Dendritic cell treated with granulocyte-macrophage colony-stimulating factor and Interleukin-4, amounts not matched to agents 40 ng/mL and 50 ng/mL, for 4 days (primary cell): Measurements from ENCODE around the gene SLC9A7.
A peak's percentile ranks its signal among the peaks of the same experiment; 100 is the strongest.

Source experiments
- H3K27ac Mint-ChIP-seq: one replicate; pipeline ENCODE4 v1.8.0; 2022; ENCODE audit warnings: mild to moderate bottlenecking, mixed read lengths
- H3K27me3 Mint-ChIP-seq: one replicate; pipeline ENCODE4 v1.8.0; 2022; ENCODE audit warnings: mild to moderate bottlenecking, mixed read lengths
- H3K36me3 Mint-ChIP-seq: one replicate; pipeline ENCODE4 v1.8.0; 2022; ENCODE audit warnings: low read depth, mixed read lengths
- H3K4me1 Mint-ChIP-seq: one replicate; pipeline ENCODE4 v1.8.0; 2022; ENCODE audit warnings: low read depth, mixed read lengths
- H3K4me3 Mint-ChIP-seq: one replicate; pipeline ENCODE4 v1.8.0; 2022; ENCODE audit warnings: mild to moderate bottlenecking, moderate library complexity, mixed read lengths
- H3K9me3 Mint-ChIP-seq: one replicate; pipeline ENCODE4 v1.8.0; 2022; ENCODE audit warnings: mixed read lengths
- intact Hi-C: fragments of 100-400 bp; cut with micrococcal nuclease; formaldehyde crosslinking; loops from one replicate; pipeline ENCODE4 v1.15.0; 2022

Gene SLC9A7

DNA sequence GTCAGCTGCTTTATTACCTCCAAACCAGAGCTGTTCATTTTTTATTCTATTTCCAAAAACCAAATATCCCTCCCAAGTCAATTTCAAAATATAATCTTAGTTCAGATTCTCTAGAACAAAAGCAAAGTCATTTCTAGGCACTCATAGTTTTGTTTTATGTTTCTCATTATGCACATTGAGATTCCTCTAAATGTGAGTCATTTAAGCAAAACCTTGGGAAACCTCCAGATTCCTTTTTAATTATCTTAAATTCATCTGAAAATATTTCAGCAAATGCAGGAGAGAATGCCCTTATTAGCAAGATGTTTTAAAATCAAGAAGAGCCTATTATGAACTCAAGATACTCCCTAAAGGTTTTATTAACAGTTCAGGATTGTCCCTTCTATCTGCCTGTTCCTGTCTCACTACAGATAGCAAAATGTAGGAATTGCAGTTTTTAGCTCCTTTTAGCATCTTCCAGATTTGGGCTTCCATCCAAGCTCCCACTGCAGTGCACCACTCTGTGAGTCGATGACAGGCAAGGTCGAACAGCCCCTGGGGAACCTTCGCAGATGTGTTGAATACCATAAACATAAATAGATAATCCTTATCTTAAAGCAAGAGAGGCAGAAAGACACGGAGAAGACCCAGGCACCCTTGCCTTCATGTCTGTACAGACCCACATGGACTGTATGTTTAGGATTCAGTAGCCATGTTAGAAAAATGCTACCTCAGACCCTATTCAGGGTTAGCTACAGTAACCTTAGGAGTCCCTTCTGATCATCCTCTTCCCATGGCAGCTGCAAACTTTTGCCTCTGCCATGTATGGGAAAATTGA, 11.3 kb upstream of the SLC9A7 start:
- Mint-ChIP-seq H3K27ac (no peak overlapping the region), H3K9me3 (no peaks in the 10 kb centered on the region), H3K36me3 (no peaks in the 10 kb centered on the region), H3K4me1 (no peaks in the 10 kb centered on the region), H3K4me3 (no peak overlapping the region), H3K27me3 (no peaks in the 10 kb centered on the region)
- intact Hi-C loops = no loop called here

DNA sequence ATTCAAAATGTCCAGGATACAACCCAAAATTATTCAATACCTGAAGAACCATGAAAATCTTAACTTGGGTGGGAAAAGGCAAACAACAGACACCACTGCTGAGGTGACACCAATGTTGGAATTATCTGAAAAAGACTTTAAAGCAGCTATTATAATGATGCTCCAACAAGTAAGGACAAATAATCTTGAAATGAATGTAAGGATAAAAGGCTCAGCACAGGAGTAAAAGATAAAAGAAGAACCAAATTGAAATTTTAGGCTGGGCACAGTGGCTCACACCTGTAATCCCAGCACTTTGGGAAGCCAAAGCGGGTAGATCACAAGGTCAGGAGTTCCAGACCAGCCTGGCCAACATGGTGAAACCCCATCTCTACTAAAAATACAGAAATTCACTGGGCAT, 4.0 kb upstream of the SLC9A7 start:
- Mint-ChIP-seq H3K27me3 (peaks cover 4% of the 10 kb centered on the region), H3K4me3 (no peak overlapping the region)

DNA sequence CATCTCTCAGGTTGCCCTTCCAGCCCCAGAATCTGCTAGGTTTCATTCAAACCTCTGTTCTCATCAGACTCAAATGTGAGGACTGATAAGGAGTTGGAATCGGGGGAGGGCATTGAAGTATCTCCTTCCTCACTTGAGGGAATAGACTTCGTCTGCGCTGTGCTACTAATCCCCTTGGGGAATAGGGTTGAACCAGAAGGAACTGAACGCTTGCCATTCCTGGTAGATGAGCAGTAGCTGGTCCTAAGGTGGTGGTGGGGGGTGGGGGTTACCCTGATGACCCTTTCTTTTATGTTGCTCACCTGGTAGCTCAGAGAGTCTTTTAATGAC, 692 bp upstream of the SLC9A7 start:
- intact Hi-C loops = loop anchor here (1.0 to 5.0 kb wide), 2 partner anchors 37 to 202 kb away; no protein-coding TSS in a partner anchor
- Mint-ChIP-seq H3K27me3 (peaks cover 5% of the 10 kb centered on the region), H3K4me3 (peak overlapping the region; percentile 76), H3K36me3 (no peaks in the 10 kb centered on the region), H3K4me1 (peaks cover 22% of the 10 kb centered on the region), H3K9me3 (no peaks in the 10 kb centered on the region), H3K27ac (peak overlapping the region; percentile 37)

More for the DNA sequence above, 4.0 kb upstream of the SLC9A7 start:
- Mint-ChIP-seq H3K36me3 (no peaks in the 10 kb centered on the region), H3K27ac (no peak overlapping the region), H3K4me1 (peaks cover 13% of the 10 kb centered on the region), H3K9me3 (no peaks in the 10 kb centered on the region)
- intact Hi-C loops = no loop called here

DNA sequence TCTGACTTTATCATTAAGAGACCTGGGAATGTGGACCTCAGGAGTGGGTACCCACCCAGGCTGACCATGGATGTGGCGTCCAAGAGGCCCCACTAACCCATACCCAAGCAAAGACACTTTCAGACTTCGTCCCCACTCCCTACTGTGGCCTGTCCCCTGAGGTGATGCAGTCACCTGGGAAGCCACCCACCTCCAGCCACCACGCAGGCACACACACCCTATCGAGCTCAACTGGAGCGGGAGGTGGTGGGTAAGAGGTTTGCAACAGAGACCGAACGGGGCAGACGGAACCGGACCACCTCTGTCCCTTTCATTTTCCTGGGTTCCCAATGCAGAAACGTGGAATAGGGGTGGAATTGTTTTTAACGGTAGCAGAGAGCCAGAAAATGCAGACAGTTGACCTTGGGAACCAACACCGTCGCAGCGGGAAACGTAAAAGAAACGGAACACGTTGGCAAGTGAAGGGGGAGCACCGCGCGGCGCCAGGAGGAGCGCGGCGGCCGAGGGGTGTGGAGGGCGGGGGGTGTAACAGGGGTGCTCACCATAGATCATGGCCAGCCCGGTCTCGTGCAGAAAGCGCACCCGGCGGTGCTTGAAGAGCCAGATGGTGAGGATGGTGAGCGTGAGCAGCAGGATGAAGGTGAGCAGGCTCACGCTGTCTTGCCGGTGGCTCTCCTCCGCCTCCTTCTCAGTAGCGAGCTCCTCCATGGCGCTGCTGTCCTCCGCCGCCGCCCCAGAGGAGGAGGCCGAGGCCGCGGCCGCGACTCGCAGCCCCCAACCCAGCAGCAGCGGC, 559 bp downstream of the SLC9A7 start:
- H3K4me3 Mint-ChIP-seq = peak overlapping the region; percentile 75
- intact Hi-C loops = loop anchor here (5.0 kb wide), 1 partner anchor 201 kb away; no protein-coding TSS in a partner anchor
- no peaks in the 10 kb centered on the region for H3K9me3 Mint-ChIP-seq
- H3K36me3 Mint-ChIP-seq = no peaks in the 10 kb centered on the region
- H3K27ac Mint-ChIP-seq = peak overlapping the region; percentile 55
- H3K27me3 Mint-ChIP-seq = peaks cover 5% of the 10 kb centered on the region
- H3K4me1 Mint-ChIP-seq = peaks cover 26% of the 10 kb centered on the region

DNA sequence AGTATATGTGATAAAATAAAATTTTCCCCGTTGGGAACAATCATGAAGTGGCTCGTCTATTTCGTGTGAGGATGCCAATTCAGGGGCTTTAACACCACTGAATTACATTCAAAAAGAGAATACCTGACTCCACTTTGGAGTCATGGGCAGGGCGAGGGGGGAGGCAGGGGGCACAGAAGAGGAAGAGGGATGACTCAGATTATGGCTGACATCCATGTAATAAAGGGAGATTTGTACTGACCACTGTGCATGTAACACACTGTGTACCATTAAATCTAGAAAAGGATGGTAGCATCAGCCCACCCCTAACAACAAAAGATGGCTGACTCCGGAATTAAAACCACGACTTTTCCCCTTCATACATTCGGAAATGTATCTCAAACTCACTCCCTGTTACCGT, 1.3 kb downstream of the SLC9A7 start:
- intact Hi-C loops = loop anchor here (5.0 kb wide), 1 partner anchor 200 kb away; no protein-coding TSS in a partner anchor
- Mint-ChIP-seq H3K4me3 (peak overlapping the region; percentile 75), H3K4me1 (peaks cover 26% of the 10 kb centered on the region), H3K27me3 (peaks cover 5% of the 10 kb centered on the region), H3K9me3 (no peaks in the 10 kb centered on the region), H3K36me3 (no peaks in the 10 kb centered on the region), H3K27ac (peak overlapping the region; percentile 55)

DNA sequence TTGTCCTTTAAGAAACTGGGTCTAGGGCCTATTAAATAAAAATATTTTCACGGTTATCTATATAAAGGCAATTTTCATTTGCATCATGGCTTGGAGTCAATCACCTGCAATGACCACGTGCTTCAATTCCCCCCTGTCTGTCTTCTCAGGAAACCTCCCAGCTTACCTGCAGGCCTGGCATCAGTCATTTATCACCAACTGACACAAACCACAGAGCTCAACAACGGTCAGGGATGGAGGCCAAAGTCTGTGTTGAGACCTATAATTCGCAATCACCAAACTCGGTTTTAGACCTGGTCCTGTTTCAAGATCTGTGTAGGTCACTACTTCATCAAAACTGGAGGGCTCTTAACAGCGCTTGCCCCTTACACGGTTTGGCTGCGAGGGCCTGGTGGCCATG, 1.9 kb downstream of the SLC9A7 start:
- H3K4me1 Mint-ChIP-seq = peaks cover 26% of the 10 kb centered on the region
- no peaks in the 10 kb centered on the region for H3K36me3 Mint-ChIP-seq
- H3K4me3 Mint-ChIP-seq = no peak overlapping the region
- H3K9me3 Mint-ChIP-seq = no peaks in the 10 kb centered on the region
- no peak overlapping the region for H3K27ac Mint-ChIP-seq
- intact Hi-C loops = loop anchor here (5.0 kb wide), 1 partner anchor 200 kb away; no protein-coding TSS in a partner anchor
- peaks cover 5% of the 10 kb centered on the region for H3K27me3 Mint-ChIP-seq

DNA sequence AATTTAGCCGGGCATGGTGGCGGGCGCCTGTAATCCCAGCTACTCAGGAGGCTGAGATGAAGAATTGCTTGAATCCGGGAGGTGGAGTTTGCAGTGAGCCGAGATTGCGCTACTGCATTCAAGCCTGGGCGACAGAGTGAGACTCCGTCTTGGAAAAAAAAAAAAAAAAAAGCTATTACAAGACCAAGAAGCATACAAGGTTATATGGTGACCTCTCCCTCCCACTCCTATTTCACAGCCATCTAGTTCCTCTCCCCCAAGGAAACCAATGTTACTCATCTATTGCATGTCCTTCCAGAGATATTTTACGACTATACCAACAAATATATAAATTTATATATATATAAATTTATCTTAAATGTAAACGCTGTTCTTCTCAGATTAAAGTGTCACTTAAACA, 3.2 kb downstream of the SLC9A7 start:
- no peaks in the 10 kb centered on the region for H3K9me3 Mint-ChIP-seq
- peaks cover 26% of the 10 kb centered on the region for H3K4me1 Mint-ChIP-seq
- no peak overlapping the region for H3K4me3 Mint-ChIP-seq
- H3K36me3 Mint-ChIP-seq = no peaks in the 10 kb centered on the region
- intact Hi-C loops = loop anchor here (5.0 kb wide), 1 partner anchor 198 kb away; no protein-coding TSS in a partner anchor
- H3K27me3 Mint-ChIP-seq = peaks cover 5% of the 10 kb centered on the region
- no peak overlapping the region for H3K27ac Mint-ChIP-seq

DNA sequence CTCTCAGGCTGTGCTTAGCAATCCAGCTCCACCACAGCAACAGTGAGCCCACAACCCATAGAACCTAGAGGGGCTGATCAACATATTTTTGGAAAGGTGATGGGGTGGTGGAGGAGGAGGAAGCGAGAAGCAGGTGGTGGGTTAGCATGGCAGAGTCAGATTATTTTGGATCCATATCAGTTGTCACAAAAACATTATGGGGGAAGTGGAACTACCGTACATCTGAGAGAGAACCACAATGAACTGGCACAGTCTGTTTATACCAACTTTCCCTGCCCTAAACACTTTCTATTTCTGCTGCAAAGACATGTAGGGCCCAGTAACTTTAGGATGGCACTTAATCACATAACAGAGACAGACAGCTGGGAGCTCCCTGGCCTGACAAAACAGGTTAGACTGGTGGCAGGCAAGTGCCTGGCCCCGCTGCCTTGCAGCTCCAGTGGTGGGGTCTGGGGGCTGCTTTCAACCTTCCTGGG, 4.3 kb downstream of the SLC9A7 start:
- Mint-ChIP-seq H3K4me3 (peak overlapping the region; percentile 11), H3K4me1 (peaks cover 24% of the 10 kb centered on the region), H3K27me3 (peaks cover 5% of the 10 kb centered on the region), H3K36me3 (no peaks in the 10 kb centered on the region), H3K27ac (no peak overlapping the region), H3K9me3 (no peaks in the 10 kb centered on the region)
- intact Hi-C loops = loop anchor here (5.0 kb wide), 1 partner anchor 197 kb away; no protein-coding TSS in a partner anchor

DNA sequence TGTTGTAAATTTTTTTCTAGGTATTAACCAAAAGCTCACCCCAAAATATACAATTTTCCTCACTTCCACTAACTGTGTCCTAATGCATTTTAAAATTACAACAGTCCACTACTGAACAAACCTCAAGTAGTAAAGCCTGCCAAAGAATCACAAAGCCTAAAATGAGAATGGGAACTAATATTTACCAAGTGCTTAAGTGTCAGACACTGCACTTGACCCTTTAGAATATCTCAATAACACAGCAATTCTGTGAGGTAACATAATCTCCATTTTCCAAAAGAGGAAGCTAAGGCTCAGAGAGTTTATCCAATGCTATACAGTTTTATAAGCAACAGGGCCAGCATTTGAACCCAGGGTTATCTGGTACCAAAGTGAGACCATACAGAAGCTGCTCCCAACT, 4.9 kb downstream of the SLC9A7 start:
- intact Hi-C loops = no loop called here
- no peak overlapping the region for H3K4me3 Mint-ChIP-seq
- peaks cover 20% of the 10 kb centered on the region for H3K4me1 Mint-ChIP-seq
- no peaks in the 10 kb centered on the region for H3K9me3 Mint-ChIP-seq
- peaks cover 5% of the 10 kb centered on the region for H3K27me3 Mint-ChIP-seq
- no peak overlapping the region for H3K27ac Mint-ChIP-seq
- no peaks in the 10 kb centered on the region for H3K36me3 Mint-ChIP-seq

DNA sequence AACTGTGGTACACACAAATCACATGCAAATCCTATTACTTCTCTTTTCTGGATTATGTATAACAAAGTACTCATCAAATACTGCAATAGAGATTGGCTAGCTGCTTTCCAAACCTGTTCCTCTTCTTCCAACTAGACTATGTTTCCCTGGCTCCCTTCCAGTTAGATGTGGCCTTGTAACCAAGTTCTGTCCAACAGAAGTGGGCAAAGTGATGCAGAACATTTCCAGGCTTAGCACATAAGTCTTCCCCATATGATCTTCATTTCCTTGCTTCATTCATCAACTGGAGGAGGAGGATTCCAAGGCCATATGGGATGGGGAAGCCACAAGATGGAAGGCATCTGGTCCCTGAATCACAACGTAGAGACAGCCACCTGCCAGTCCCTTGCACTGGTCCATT, 8.0 kb downstream of the SLC9A7 start:
- no peak overlapping the region for H3K27ac Mint-ChIP-seq
- intact Hi-C loops = no loop called here
- no peaks in the 10 kb centered on the region for H3K36me3 Mint-ChIP-seq
- H3K4me3 Mint-ChIP-seq = no peak overlapping the region
- H3K9me3 Mint-ChIP-seq = no peaks in the 10 kb centered on the region
- no peaks in the 10 kb centered on the region for H3K27me3 Mint-ChIP-seq
- peaks cover 11% of the 10 kb centered on the region for H3K4me1 Mint-ChIP-seq

DNA sequence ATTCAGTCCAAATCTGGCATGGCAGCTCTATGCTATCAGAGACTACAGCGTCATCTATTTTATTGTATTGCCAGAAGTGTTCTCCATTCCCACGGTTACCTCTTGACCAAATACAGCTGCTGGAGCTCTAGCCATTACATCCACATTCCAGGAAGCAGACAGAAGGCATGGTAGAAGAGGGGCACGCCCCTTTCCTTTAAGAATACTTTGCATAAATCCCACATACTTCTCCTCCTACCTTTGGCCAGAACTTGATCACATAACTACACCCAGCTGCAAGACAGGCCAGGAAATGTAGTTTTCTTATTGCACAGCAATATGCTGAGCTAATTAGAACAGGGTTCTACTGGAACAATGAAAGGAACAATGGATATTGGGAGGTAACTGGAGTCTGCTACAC, 14.9 kb downstream of the SLC9A7 start:
- Mint-ChIP-seq H3K36me3 (no peaks in the 10 kb centered on the region), H3K9me3 (peaks cover 12% of the 10 kb centered on the region), H3K27me3 (no peaks in the 10 kb centered on the region), H3K27ac (no peak overlapping the region), H3K4me1 (peaks cover 5% of the 10 kb centered on the region), H3K4me3 (no peak overlapping the region)
- intact Hi-C loops = no loop called here

DNA sequence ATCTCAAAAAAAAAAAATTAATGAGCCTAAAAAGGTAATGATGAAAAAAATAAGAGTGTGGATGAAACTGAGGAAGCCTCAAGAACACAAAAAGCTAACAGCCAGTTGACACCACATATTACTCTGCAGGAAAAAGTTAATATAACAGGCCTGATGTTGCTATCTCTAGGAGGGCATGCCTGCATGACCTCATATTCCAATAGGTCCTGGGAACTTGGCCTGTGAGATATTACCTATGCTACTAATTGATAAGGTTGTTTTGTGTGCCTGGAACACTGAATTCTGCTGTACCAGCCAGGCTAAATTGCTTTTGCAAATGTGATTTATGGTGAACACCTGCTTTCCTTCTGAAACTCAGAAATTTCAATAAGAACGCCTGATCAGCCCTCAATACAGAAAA, 15.9 kb downstream of the SLC9A7 start:
- intact Hi-C loops = no loop called here
- Mint-ChIP-seq H3K27ac (no peak overlapping the region), H3K4me3 (no peak overlapping the region), H3K9me3 (peaks cover 13% of the 10 kb centered on the region), H3K36me3 (no peaks in the 10 kb centered on the region), H3K4me1 (peaks cover 5% of the 10 kb centered on the region), H3K27me3 (no peaks in the 10 kb centered on the region)

DNA sequence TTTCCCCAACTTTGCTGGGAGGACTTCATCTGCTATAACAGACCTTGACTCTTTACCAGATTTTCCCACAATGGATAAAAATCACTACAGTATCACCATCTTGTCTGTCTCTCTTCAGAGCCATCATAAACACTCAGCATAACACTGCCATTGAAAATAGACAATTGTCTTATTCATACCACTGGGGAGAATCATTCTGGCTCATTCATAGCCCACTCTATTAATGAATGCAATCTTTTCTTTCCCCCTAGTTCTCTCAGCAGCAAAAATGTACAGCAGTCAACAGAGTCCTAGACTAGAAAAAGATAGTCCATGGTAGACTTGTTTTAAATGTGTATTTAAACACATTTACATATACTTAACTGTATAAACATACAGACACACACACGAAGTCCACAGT, 19.2 kb downstream of the SLC9A7 start:
- H3K27me3 Mint-ChIP-seq = no peaks in the 10 kb centered on the region
- H3K4me1 Mint-ChIP-seq = peaks cover 5% of the 10 kb centered on the region
- peaks cover 39% of the 10 kb centered on the region for H3K9me3 Mint-ChIP-seq
- no peak overlapping the region for H3K4me3 Mint-ChIP-seq
- intact Hi-C loops = no loop called here
- H3K36me3 Mint-ChIP-seq = peaks cover 10% of the 10 kb centered on the region
- H3K27ac Mint-ChIP-seq = no peak overlapping the region

DNA sequence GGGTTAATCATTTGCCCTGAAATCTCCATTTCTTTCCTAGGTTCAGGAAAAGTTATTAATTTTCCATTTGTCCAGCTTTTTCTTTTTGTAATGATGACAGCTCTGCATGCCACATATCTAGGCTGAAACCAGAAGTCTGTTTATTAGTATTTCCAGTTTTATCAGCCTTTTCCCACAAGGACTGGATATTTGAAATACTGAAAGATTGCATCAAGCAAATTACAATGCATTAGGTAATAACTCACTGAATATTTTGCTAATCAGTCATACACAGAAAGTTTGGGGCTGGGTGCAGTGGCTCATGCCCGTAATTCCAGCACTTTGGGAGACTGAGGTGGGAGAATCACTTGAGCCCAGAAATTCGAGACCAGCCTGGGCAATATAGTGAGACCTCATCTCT, 21.5 kb downstream of the SLC9A7 start:
- no peaks in the 10 kb centered on the region for H3K27me3 Mint-ChIP-seq
- no peaks in the 10 kb centered on the region for H3K4me1 Mint-ChIP-seq
- H3K36me3 Mint-ChIP-seq = peaks cover 10% of the 10 kb centered on the region
- H3K27ac Mint-ChIP-seq = no peak overlapping the region
- no peak overlapping the region for H3K4me3 Mint-ChIP-seq
- intact Hi-C loops = no loop called here
- peaks cover 39% of the 10 kb centered on the region for H3K9me3 Mint-ChIP-seq
